Right ventricle myocardium inferior (tissue), 1 donor: ENCODE data around the gene NTN3. TPM values are rescaled to one million over a fixed set of nuclear protein-coding genes. Genes with fewer than 3 reads are reported as not detected.

Source experiments
- ATAC-seq: fragments of 200-7000 bp; cut with Tn5 transposase; one replicate; pipeline ENCODE4 v1.9.1; 2020; ENCODE audit warnings: mild to moderate bottlenecking, moderate library complexity
- DNase-seq: peaks from one replicate; pipeline ENCODE4 v3.0.0; 2021; ENCODE audit errors: missing footprints
- intact Hi-C: fragments of 100-400 bp; cut with DNase I; formaldehyde crosslinking; loops from one replicate; pipeline ENCODE4 v1.11.0; 2022
- total RNA-seq: library from RNA; stranded (reverse); fragmentation: NEBNext Ultra II Directional; extraction: Animal tissue kit (Norgen Biotek cat#: 25700); gene quantifications from one replicate; pipeline ENCODE4 v1.2.1, GENCODE V29; 2021
- donor health status: DM: no; HTN: yes; CAD: no; lungs with severe emphysema.

NTN3 gene
- total RNA-seq, 1 donor from 2014 or later, result 0.19 TPM

- DNase-seq, result peak; percentile 74
- intact Hi-C loops, result no loop called here
- ATAC-seq, result peak; percentile 69
Observed at GRCh38 chr16:2486645-2487516, 15.8 kb downstream of the NTN3 start.

GRCh38 chr16:2487517-2487842 lies 16.4 kb downstream of the NTN3 start:
- DNase-seq, result peak; percentile 11
- no peak for ATAC-seq
- intact Hi-C loops, result no loop called here

DNA sequence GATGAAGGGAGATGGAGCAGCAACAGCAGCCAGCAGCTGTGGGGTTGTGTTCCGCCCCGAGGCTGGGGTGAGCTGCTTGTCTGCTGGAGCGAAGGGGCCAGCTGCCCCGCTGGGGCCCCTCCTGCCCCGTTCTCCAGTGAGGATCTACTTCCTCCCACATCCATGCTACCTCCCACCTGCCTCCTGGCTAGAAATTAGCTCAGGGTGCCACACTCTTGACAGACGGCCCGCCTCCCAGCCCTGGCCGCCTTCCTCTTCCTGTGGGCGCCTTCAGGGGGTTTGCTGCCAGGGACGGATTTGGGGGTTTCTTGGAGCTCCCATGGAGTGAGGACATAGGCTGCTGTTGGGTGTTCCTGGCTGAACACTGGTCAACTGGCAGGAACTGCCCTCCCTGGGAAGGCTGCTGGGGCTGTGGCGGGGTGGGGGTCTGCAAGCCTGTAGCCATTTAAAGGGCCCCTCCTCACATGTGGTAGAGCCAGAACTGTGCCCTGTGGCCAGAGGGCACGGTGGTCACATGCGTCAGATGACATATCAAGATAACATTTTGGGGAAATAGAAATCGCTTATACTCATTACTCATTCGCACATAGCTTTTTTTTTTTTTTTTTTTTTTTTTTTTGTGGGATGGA lies 16.9 kb downstream of the NTN3 start:
- ATAC-seq, result no peak
- intact Hi-C loops, result no loop called here
- peak; percentile 43 for DNase-seq

- intact Hi-C loops, result no loop called here
Observed at GRCh38 chr16:2489581-2489980, 18.5 kb downstream of the NTN3 start.

DNA sequence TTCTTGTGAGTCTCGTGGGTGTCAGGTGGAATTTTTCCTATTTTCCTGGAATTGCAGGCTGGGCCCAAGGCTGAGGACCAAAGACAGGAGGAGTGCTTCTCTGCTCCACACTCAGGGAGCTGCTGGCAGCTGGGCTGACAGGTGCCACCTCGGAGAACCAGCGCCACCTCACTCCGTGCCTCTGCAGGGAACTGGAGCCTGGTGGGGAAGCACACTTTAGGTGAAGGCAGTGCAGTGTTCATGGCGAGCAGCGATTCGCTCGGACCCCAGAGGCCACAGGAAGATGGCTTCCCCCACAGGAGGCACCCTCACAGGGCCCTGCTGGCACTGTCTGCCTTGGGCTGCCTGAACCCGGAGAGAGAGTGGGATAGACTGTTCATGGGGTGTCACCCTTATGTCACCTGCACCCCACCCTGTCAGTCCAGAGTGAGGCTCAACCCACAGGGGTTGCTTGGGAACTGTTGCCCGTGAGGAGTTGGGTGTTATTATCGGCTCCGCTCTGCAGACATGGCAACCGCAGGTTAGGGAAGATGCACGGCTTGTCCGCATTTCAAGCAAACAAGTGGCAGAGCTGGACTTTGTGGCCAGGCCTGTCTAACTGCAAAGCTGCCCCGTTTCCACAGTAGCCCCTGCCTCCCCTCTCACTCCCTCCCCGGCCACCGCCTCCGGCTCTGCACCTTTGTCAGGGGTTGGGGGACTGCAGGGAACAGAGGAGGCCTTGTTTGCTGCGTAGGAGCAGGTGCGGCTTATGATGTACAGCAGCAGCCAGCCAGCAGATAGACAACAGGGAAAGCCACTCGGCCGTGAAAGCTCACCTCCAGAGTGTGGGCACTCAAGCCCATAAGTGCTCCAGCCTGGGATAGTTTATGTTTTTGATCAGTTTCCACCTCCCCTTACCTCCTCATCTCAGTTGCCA lies 19.4 kb downstream of the NTN3 start:
- intact Hi-C loops, result no loop called here
- no peak for ATAC-seq
- DNase-seq, result peak; percentile 62

More at GRCh38 chr16:2489581-2489980, 18.5 kb downstream of the NTN3 start:
- DNase-seq, result peak; percentile 46
- no peak for ATAC-seq

- DNase-seq (no peak), ATAC-seq (no peak)
- intact Hi-C loops, result no loop called here
Observed at GRCh38 chr16:2492292-2492691, 21.2 kb downstream of the NTN3 start.

DNA sequence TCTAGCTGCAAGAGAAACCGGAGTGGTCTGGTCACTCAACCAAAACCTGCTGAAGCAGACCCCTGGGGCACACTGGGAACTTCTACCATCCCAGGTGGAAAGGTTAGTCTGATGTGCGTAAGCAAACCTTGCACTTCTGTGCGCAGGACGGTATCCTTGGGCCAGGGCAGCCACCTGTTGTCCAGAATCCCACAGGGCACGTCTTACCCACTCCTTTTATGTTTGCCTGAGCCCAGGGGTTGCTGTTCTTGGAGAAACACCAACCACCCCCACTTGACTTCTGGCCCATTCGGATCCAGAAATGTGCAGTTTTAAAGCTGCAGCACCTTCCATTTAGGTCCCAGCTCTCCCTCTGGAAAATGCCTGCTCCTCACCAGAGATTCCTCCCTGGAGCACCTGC lies 22.5 kb downstream of the NTN3 start:
- no peak for ATAC-seq
- intact Hi-C loops, result no loop called here
- peak; percentile 49 for DNase-seq

- ATAC-seq (no peak), DNase-seq (no peak)
- intact Hi-C loops, result loop anchor here (5.0 kb wide), 1 partner anchor 32 kb away; the partner anchor contains the start of gene TEDC2
Observed at GRCh38 chr16:2494616-2495015, 23.5 kb downstream of the NTN3 start.

DNA sequence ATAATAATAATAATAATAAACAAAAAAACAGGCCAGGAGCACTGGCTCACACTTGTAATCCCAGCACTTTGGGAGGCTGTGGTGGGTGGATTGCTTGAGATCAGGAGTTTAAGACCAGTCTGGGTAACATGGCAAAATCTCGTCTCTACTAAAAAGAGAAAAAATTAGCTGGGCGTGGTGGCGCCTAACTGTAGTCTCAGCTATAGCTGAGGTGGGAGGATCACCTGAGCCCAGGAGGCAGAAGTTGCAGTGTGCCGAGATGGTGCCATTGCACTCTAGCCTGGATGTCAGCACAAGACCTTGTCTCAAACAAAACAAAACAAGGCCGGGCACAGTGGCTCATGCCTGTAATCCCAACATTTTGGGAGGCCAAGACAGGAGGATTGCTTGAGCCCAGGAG lies 23.9 kb downstream of the NTN3 start:
- intact Hi-C loops, result loop anchor here (5.0 kb wide), 1 partner anchor 33 kb away; the partner anchor contains the start of gene TEDC2
- no peak for ATAC-seq

DNA sequence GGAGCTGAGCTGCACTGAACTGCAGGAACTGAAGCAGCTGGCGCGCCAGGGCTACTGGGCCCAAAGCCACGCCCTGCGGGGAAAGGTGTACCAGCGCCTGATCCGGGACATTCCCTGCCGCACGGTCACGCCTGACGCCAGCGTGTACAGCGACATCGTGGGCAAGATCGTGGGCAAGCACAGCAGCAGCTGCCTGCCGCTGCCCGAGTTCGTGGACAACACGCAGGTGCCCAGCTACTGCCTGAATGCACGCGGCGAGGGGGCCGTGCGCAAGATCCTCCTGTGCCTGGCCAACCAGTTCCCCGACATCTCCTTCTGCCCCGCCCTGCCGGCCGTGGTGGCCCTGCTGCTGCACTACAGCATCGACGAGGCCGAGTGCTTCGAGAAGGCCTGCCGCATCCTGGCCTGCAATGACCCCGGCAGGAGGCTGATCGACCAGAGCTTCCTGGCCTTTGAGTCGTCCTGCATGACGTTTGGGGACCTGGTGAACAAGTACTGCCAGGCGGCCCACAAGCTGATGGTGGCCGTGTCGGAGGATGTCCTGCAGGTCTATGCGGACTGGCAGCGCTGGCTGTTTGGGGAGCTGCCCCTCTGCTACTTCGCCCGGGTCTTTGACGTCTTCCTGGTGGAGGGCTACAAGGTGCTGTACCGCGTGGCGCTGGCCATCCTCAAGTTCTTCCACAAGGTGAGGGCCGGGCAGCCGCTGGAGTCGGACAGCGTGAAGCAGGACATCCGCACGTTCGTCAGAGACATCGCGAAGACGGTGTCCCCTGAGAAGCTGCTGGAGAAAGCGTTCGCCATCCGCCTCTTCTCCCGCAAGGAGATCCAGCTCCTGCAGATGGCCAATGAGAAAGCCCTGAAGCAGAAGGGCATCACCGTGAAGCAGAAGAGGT lies 25.4 kb downstream of the NTN3 start:
- ATAC-seq (no peak), DNase-seq (peak; percentile 67)
- intact Hi-C loops, result loop anchor here (5.0 kb wide), 1 partner anchor 34 kb away; the partner anchor contains the start of gene TEDC2

More for the DNA sequence above, 23.9 kb downstream of the NTN3 start:
- peak; percentile 40 for DNase-seq

DNA sequence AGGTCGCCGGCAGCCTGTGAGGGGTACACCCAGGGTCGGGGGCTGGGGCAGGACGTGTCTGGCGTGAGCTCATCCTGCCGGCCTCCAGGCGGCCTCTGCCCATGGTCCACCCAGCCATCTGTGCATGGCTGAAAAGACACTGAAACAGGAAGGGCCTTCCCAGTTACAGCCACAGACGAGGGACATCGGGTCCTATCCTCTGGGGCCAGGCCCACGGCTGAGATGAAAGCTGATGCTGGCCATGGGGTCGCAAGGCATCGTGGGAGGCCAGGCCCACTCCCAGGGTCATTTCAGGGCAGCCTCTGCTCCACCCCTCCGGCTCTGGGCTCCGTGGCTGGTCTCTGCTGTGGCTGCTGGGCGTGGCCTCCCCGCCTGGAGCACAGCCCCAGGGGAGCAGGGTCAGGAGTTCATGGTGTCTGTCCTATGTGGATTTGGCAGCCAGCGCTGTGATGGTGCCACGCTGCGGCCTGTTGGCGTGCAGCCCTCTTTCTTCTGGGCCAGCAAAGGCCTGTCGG lies 26.1 kb downstream of the NTN3 start:
- intact Hi-C loops, result loop anchor here (5.0 kb wide), 1 partner anchor 35 kb away; the partner anchor contains the start of gene TEDC2
- DNase-seq (peak; percentile 89), ATAC-seq (peak; percentile 71)

- intact Hi-C loops, result loop anchor here (5.0 kb wide), 1 partner anchor 36 kb away; the partner anchor contains the start of gene TEDC2
- DNase-seq (peak; percentile 55), ATAC-seq (no peak)
Observed at GRCh38 chr16:2497695-2498484, 26.8 kb downstream of the NTN3 start.

DNA sequence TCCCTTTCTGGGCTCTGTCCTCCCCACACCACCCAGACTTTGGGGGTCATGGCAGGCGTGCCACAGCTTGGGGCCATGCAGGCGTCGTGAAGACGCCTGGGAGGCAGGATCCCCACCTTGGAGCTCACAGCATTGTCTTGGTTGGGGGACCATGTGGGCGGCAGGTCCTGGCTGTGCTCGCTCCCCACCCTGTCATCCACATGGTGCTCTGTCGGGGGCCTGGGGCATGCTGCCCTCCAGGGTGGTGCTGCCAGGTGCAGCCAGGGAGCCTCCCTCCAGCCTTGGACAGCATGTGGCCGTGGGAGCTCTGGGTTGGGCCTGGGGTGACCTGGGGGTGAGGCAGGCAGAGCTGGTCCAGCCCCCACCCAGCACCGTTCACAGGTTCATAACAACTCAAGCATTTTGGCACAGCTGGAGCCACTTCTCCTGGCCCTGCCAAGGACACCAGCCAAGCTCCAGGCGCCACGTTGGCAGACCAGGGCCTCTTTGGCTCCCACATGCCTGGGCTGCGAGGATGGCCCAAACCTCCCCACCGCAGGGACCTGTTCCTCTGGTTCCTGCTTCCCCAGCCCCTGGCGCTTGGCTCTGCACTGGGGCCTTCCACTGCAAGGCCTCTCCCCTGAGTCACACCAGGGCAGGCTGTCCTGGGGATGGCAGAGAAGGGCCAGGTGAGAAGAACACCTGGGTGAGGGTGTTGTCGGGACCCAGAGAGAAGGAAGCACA lies 27.6 kb downstream of the NTN3 start:
- peak; percentile 36 for ATAC-seq
- DNase-seq, result peak; percentile 74
- intact Hi-C loops, result loop anchor here (5.0 kb wide), 1 partner anchor 36 kb away; the partner anchor contains the start of gene TEDC2

GRCh38 chr16:2499454-2499853 lies 28.4 kb downstream of the NTN3 start:
- no peak for ATAC-seq
- no peak for DNase-seq
- intact Hi-C loops, result loop anchor here (5.0 kb wide), 1 partner anchor 37 kb away; the partner anchor contains the start of gene TEDC2

DNA sequence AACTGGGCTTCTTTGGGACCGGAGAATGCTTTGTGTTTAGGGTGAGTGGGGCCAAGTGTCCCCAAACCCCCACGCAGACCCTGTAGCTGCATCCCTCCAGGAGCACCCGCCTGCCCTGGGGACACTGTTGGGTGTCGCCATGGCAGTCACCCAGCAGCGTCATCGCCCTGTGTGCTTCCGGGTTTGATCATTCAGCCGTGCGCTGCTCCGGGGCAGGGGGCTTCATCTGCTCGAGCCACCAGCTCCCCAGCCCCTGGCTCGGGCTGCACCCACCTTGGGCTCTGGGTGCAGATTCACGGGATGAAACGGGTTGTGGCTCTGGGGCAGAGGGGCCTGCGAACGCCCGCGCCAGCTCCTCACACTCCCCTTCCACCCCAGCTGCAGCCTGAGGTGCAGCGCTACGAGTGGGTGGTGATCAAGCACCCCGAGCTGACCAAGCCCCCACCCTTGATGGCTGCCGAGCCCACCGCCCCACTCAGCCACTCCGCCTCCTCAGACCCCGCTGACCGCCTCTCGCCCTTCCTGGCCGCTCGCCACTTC lies 28.9 kb downstream of the NTN3 start:
- DNase-seq (peak; percentile 32), ATAC-seq (no peak)
- intact Hi-C loops, result loop anchor here (2.0 to 10.0 kb wide), 5 partner anchors 25 to 235 kb away; partner anchors contain the start of genes ABCA3, CCNF, RNPS1 and TBC1D24
